HepG2 (cell line): ENCODE measurements around the gene STX1B. TPM values are rescaled to one million over a fixed set of nuclear protein-coding genes. Genes with fewer than 3 reads are reported as not detected.

ENCODE experiments used
- ELF3 ChIP-seq: IDR thresholded peaks from 2 replicates; pipeline ENCODE4 v1.6.1; 2016; ENCODE audit warnings: missing genetic modification reagents, missing compliant biosample characterization
- HOXA9 ChIP-seq: sonication (generic); formaldehyde crosslinking; IDR thresholded peaks from 2 replicates; pipeline ENCODE4 v1.8.1; 2022; ENCODE audit warnings: missing genetic modification reagents, mild to moderate bottlenecking, moderate library complexity, borderline replicate concordance
- KDM1A ChIP-seq: IDR thresholded peaks from 2 replicates; pipeline ENCODE4 v1.6.1; 2016; ENCODE audit warnings: missing compliant biosample characterization
- KDM4B ChIP-seq: sonication (generic); formaldehyde crosslinking; IDR thresholded peaks from 2 replicates; pipeline ENCODE4 v1.4.0; 2020; ENCODE audit warnings: missing genetic modification reagents
- MXI1 ChIP-seq: IDR thresholded peaks from 3 replicates; pipeline ENCODE4 v1.6.1; 2012; ENCODE audit warnings: low read depth, low read length, inconsistent platforms, borderline replicate concordance
- NRL ChIP-seq: sonication (generic); formaldehyde crosslinking; IDR thresholded peaks from 2 replicates; pipeline ENCODE4 v1.5.0; 2020; ENCODE audit warnings: missing genetic modification reagents, mild to moderate bottlenecking, moderate library complexity, borderline replicate concordance
- SMAD1 ChIP-seq: sonication (generic); formaldehyde crosslinking; IDR thresholded peaks from 2 replicates; pipeline ENCODE4 v1.4.0; 2020; ENCODE audit warnings: missing genetic modification reagents, low read depth, mild to moderate bottlenecking, borderline replicate concordance
- SMYD3 ChIP-seq: sonication (generic); formaldehyde crosslinking; IDR thresholded peaks from 2 replicates; pipeline ENCODE4 v1.8.1; 2023; ENCODE audit warnings: mild to moderate bottlenecking, missing genetic modification reagents
- SOX13 ChIP-seq, 3 experiments: fragments of 450-650 bp in 1 of 3; sonication (generic) in 1 of 3; formaldehyde crosslinking in 1 of 3; IDR thresholded peaks in 2 of 3; conservative IDR thresholded peaks in 1 of 3; 2 replicates each; pipeline versions ENCODE4 v1.5.0 to v1.6.1; 2016 to 2020; ENCODE audit warnings: antibody characterized with exemption in 1 of 3, mild to moderate bottlenecking in 1 of 3, missing compliant biosample characterization in 1 of 3, missing genetic modification reagents in 1 of 3, moderate library complexity in 1 of 3
- SP5 ChIP-seq: IDR thresholded peaks from 2 replicates; pipeline ENCODE4 v1.6.1; 2016; ENCODE audit warnings: low read depth, borderline replicate concordance
- ZFP36 ChIP-seq: fragments of 150-350 bp; IDR thresholded peaks from 2 replicates; pipeline ENCODE4 v1.6.1; 2018; ENCODE audit warnings: borderline replicate concordance, low read length, low read depth; ENCODE audit not compliant: partially characterized antibody
- ZNF10 ChIP-seq: sonication (generic); formaldehyde crosslinking; IDR thresholded peaks from 2 replicates; pipeline ENCODE4 v1.4.0; 2020; ENCODE audit warnings: mild to moderate bottlenecking, low read depth, missing genetic modification reagents, borderline replicate concordance
- ZNF367 ChIP-seq: sonication (generic); formaldehyde crosslinking; IDR thresholded peaks from 2 replicates; pipeline ENCODE4 v1.4.0; 2020; ENCODE audit warnings: missing genetic modification reagents, borderline replicate concordance
- ZNF629 ChIP-seq: sonication (generic); formaldehyde crosslinking; conservative IDR thresholded peaks from 2 replicates; pipeline ENCODE4 v1.5.0; 2020; ENCODE audit warnings: missing genetic modification reagents
- ZNF713 ChIP-seq: sonication (generic); formaldehyde crosslinking; IDR thresholded peaks from 2 replicates; pipeline ENCODE4 v1.4.0; 2020; ENCODE audit warnings: mild to moderate bottlenecking, missing genetic modification reagents
- ZNF850 ChIP-seq: sonication (generic); formaldehyde crosslinking; conservative IDR thresholded peaks from 2 replicates; pipeline ENCODE4 v1.9.0; 2021; ENCODE audit warnings: mild to moderate bottlenecking, missing genetic modification reagents
- polyA plus RNA-seq, 8 experiments: library from polyadenylated mRNA; depleted of rRNA in 3 of 8; stranded (reverse) in 7 of 8; unstranded in 1 of 8; fragments of >200 nt; fragmentation: Illumina TruSeq in 4 of 8; extraction: Trizol in 4 of 8; gene quantifications; 2 replicates each; pipeline versions ENCODE4 v1.2.1 to v1.2.3, GENCODE V29; 2011 to 2016; ENCODE audit warnings: low read depth in 4 of 8, missing spikeins in 1 of 8, mixed read lengths in 1 of 8; ENCODE audit not compliant: insufficient read depth in 1 of 8
- total RNA-seq, 5 experiments: library from RNA; depleted of rRNA; stranded (reverse); fragments of >200 nt; fragmentation: Illumina TruSeq; extraction: Trizol; gene quantifications; 2 replicates each; pipeline ENCODE4 v1.2.3, GENCODE V29; 2016; ENCODE audit warnings: low read depth in 1 of 5
- TF ChIP-seq, protein P1 (sequence below): IDR thresholded peaks from 2 replicates; pipeline ENCODE4 v1.6.1; 2018; ENCODE audit warnings: missing genetic modification reagents, mild to moderate bottlenecking, missing compliant biosample characterization
- TF ChIP-seq, protein P2 (sequence below): fragments of 450-650 bp; IDR thresholded peaks from 2 replicates; pipeline ENCODE4 v1.6.1; 2017
- TF ChIP-seq, protein P3 (sequence below): sonication (generic); formaldehyde crosslinking; IDR thresholded peaks from 2 replicates; pipeline ENCODE4 v1.5.0; 2020; ENCODE audit warnings: missing genetic modification reagents, mild to moderate bottlenecking, borderline replicate concordance
- TF ChIP-seq, protein P4 (sequence below): sonication (generic); formaldehyde crosslinking; IDR thresholded peaks from 2 replicates; pipeline ENCODE4 v1.8.1; 2023; ENCODE audit warnings: missing genetic modification reagents, inconsistent platforms, borderline replicate concordance
- TF ChIP-seq, protein P5 (sequence below): sonication (generic); formaldehyde crosslinking; conservative IDR thresholded peaks from 2 replicates; pipeline ENCODE4 v1.8.1; 2023; ENCODE audit warnings: missing genetic modification reagents
- TF ChIP-seq, protein P6 (sequence below): sonication (generic); formaldehyde crosslinking; IDR thresholded peaks from 2 replicates; pipeline ENCODE4 v1.5.0; 2020; ENCODE audit warnings: missing genetic modification reagents, mild to moderate bottlenecking, borderline replicate concordance

STX1B gene
- total and polyA plus RNA-seq, 2 of the 13 experiments (the other 11 are each of a cell fraction or from before 2014, with no cell fraction given): 2.1 to 3.0 TPM

DNA sequence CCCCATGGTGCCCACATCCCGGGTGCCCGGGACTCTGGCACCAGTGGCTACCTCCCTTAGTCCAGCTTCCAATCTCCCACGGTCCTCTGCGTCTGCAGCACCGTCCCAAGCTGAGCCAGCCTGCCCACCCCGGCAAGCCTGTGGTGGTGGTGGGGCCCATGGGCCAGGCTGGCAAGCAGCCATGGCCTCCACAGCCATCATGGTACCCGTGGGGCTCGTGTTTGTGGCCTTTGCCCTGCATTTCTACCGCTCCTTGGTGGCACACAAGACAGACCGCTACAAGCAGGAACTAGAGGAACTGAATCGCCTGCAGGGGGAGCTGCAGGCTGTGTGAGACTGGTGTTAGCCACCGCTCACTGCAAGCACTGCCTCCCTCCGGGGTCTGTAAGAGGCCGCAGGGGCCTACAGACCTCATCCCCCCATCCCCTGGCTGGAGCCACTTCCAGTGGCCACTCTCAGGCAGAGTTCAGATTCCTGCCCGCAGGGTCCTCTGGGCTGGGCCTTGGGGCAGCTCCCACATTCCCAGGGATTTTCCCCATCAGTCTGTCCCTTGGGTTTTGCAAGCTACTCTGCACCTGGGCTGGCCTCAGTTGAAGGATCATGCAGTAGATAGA is 56.8 kb downstream of the STX1B start (continued):
- TF ChIP-seq, protein P1, sequence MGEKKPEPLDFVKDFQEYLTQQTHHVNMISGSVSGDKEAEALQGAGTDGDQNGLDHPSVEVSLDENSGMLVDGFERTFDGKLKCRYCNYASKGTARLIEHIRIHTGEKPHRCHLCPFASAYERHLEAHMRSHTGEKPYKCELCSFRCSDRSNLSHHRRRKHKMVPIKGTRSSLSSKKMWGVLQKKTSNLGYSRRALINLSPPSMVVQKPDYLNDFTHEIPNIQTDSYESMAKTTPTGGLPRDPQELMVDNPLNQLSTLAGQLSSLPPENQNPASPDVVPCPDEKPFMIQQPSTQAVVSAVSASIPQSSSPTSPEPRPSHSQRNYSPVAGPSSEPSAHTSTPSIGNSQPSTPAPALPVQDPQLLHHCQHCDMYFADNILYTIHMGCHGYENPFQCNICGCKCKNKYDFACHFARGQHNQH: peak; percentile 55; the same call in 1 of the 2 replicates
- TF ChIP-seq ZFP36: no peak
- no peak for TF ChIP-seq KDM1A
- TF ChIP-seq, protein P2, sequence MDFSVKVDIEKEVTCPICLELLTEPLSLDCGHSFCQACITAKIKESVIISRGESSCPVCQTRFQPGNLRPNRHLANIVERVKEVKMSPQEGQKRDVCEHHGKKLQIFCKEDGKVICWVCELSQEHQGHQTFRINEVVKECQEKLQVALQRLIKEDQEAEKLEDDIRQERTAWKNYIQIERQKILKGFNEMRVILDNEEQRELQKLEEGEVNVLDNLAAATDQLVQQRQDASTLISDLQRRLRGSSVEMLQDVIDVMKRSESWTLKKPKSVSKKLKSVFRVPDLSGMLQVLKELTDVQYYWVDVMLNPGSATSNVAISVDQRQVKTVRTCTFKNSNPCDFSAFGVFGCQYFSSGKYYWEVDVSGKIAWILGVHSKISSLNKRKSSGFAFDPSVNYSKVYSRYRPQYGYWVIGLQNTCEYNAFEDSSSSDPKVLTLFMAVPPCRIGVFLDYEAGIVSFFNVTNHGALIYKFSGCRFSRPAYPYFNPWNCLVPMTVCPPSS: no peak
- TF ChIP-seq ZNF367: no peak
- TF ChIP-seq, protein P3, sequence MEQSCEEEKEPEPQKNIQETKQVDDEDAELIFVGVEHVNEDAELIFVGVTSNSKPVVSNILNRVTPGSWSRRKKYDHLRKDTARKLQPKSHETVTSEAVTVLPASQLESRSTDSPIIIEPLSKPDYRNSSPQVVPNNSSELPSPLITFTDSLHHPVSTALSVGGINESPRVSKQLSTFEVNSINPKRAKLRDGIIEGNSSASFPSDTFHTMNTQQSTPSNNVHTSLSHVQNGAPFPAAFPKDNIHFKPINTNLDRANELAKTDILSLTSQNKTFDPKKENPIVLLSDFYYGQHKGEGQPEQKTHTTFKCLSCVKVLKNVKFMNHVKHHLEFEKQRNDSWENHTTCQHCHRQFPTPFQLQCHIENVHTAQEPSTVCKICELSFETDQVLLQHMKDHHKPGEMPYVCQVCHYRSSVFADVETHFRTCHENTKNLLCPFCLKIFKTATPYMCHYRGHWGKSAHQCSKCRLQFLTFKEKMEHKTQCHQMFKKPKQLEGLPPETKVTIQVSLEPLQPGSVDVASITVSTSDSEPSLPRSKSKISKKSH (CRISPR knock-in tag): peak; percentile 29; the same call in 1 of the 2 replicates
- TF ChIP-seq SOX13 (IDR thresholded peaks at IDR 0.05): no peak
- TF ChIP-seq SOX13 (CRISPR knock-in tag; conservative IDR thresholded peaks at IDR 0.05 in 1 of 2, IDR thresholded peaks at IDR 0.05 in 1 of 2): no peak
- no peak for TF ChIP-seq SMAD1 (CRISPR knock-in tag)
- no peak for TF ChIP-seq MXI1
- TF ChIP-seq, protein P4, sequence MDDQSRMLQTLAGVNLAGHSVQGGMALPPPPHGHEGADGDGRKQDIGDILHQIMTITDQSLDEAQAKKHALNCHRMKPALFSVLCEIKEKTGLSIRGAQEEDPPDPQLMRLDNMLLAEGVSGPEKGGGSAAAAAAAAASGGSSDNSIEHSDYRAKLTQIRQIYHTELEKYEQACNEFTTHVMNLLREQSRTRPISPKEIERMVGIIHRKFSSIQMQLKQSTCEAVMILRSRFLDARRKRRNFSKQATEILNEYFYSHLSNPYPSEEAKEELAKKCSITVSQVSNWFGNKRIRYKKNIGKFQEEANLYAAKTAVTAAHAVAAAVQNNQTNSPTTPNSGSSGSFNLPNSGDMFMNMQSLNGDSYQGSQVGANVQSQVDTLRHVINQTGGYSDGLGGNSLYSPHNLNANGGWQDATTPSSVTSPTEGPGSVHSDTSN: no peak
- TF ChIP-seq ZNF10 (CRISPR knock-in tag): no peak
- TF ChIP-seq HOXA9 (CRISPR knock-in tag): no peak
- TF ChIP-seq, protein P5, sequence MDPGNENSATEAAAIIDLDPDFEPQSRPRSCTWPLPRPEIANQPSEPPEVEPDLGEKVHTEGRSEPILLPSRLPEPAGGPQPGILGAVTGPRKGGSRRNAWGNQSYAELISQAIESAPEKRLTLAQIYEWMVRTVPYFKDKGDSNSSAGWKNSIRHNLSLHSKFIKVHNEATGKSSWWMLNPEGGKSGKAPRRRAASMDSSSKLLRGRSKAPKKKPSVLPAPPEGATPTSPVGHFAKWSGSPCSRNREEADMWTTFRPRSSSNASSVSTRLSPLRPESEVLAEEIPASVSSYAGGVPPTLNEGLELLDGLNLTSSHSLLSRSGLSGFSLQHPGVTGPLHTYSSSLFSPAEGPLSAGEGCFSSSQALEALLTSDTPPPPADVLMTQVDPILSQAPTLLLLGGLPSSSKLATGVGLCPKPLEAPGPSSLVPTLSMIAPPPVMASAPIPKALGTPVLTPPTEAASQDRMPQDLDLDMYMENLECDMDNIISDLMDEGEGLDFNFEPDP (CRISPR knock-in tag): no peak
- 0 out of 2 replicates have a peak, but pooled peaks have one; percentile 6 for TF ChIP-seq ZNF629
- TF ChIP-seq ZNF713 (CRISPR knock-in tag): no peak
- TF ChIP-seq ELF3 (CRISPR knock-in tag): peak; percentile 85
- TF ChIP-seq SP5 (CRISPR knock-in tag): no peak
- TF ChIP-seq ZNF850 (CRISPR knock-in tag): no peak
- no peak for TF ChIP-seq SMYD3 (CRISPR knock-in tag)
- TF ChIP-seq NRL (CRISPR knock-in tag): peak; percentile 79
- TF ChIP-seq, protein P6, sequence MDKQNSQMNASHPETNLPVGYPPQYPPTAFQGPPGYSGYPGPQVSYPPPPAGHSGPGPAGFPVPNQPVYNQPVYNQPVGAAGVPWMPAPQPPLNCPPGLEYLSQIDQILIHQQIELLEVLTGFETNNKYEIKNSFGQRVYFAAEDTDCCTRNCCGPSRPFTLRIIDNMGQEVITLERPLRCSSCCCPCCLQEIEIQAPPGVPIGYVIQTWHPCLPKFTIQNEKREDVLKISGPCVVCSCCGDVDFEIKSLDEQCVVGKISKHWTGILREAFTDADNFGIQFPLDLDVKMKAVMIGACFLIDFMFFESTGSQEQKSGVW: no peak
- no peak for TF ChIP-seq KDM4B (CRISPR knock-in tag)
